HEK293T (cell line): ENCODE measurements around the gene HNRNPH2.
A peak's percentile ranks its signal among the peaks of the same experiment; 100 is the strongest.

ENCODE experiments used
- CTCF ChIA-PET: fragments of 350-600 bp; formaldehyde crosslinking; extraction: SDS; loops from one replicate; lab custom pipeline; 2021; ENCODE audit warnings: antibody characterized with exemption, inconsistent platforms; lab: Yijun Ruan, JAX
- POLR2A ChIA-PET: fragments of 350-600 bp; formaldehyde crosslinking; extraction: SDS; loops from one replicate; lab custom pipeline; 2020; ENCODE audit warnings: antibody characterized with exemption, inconsistent platforms; lab: Yijun Ruan, JAX
- DNase-seq: peaks from one replicate; pipeline ENCODE4 v3.0.0; 2012; ENCODE audit warnings: mixed read lengths; ENCODE audit errors: extremely low spot score
- ARNT ChIP-seq: fragments of 450-650 bp; IDR thresholded peaks from 2 replicates; pipeline ENCODE4 v1.6.1; 2017; ENCODE audit warnings: mild to moderate bottlenecking
- BHLHE40 ChIP-seq: fragments of 450-650 bp; IDR thresholded peaks from 2 replicates; pipeline ENCODE4 v1.6.1; 2016; ENCODE audit warnings: mild to moderate bottlenecking, moderate library complexity, borderline replicate concordance
- CTBP1 ChIP-seq: fragments of 450-650 bp; IDR thresholded peaks from 2 replicates; pipeline ENCODE4 v1.6.1; 2016; ENCODE audit warnings: borderline replicate concordance
- ELF4 ChIP-seq: fragments of 450-650 bp; IDR thresholded peaks from 2 replicates; pipeline ENCODE4 v1.6.1; 2017; ENCODE audit warnings: antibody characterized with exemption
- FOXA1 ChIP-seq: fragments of 450-650 bp; IDR thresholded peaks from 2 replicates; pipeline ENCODE4 v1.6.1; 2016; ENCODE audit warnings: mild to moderate bottlenecking
- FOXK2 ChIP-seq: fragments of 450-650 bp; IDR thresholded peaks from 2 replicates; pipeline ENCODE4 v1.6.1; 2016; ENCODE audit warnings: mild to moderate bottlenecking
- FOXM1 ChIP-seq: fragments of 450-650 bp; IDR thresholded peaks from 2 replicates; pipeline ENCODE4 v1.6.1; 2017; ENCODE audit warnings: mild to moderate bottlenecking, borderline replicate concordance
- HDGF ChIP-seq: fragments of 450-650 bp; IDR thresholded peaks from 2 replicates; pipeline ENCODE4 v1.6.1; 2017; ENCODE audit warnings: antibody characterized with exemption, borderline replicate concordance
- L3MBTL2 ChIP-seq: fragments of 450-650 bp; conservative IDR thresholded peaks from 2 replicates; pipeline ENCODE4 v1.6.1; 2016; ENCODE audit warnings: mild to moderate bottlenecking
- LEF1 ChIP-seq: fragments of 450-650 bp; IDR thresholded peaks from 2 replicates; pipeline ENCODE4 v1.6.1; 2017; ENCODE audit warnings: mild to moderate bottlenecking, borderline replicate concordance
- NFRKB ChIP-seq: fragments of 450-650 bp; IDR thresholded peaks from 2 replicates; pipeline ENCODE4 v1.6.1; 2016; ENCODE audit warnings: mild to moderate bottlenecking, moderate library complexity
- PKNOX1 ChIP-seq: fragments of 450-650 bp; IDR thresholded peaks from 2 replicates; pipeline ENCODE4 v1.6.1; 2016
- SP1 ChIP-seq: fragments of 450-650 bp; IDR thresholded peaks from 2 replicates; pipeline ENCODE4 v1.6.1; 2017
- SUZ12 ChIP-seq: fragments of 450-650 bp; IDR thresholded peaks from 2 replicates; pipeline ENCODE4 v1.6.1; 2016; ENCODE audit warnings: mild to moderate bottlenecking
- TARDBP ChIP-seq: fragments of 450-650 bp; IDR thresholded peaks from 2 replicates; pipeline ENCODE4 v1.6.1; 2016
- ZNF384 ChIP-seq: fragments of 450-650 bp; IDR thresholded peaks from 2 replicates; pipeline ENCODE4 v1.6.1; 2016

The HNRNPH2 gene

GRCh38 chrX:101452056-101452455 lies 44.0 kb downstream of the HNRNPH2 start:
- TF ChIP-seq FOXK2 (no peak), L3MBTL2 (no peak), FOXM1 (no peak), ARNT (no peak), ZNF384 (no peak), HDGF (no peak), CTBP1 (no peak), BHLHE40 (no peak), LEF1 (no peak), NFRKB (no peak), SP1 (no peak), FOXA1 (no peak)
- CTCF ChIA-PET = no interaction called here
- no peak for DNase-seq
- POLR2A ChIA-PET = no interaction called here

GRCh38 chrX:101460669-101461068 lies 52.6 kb downstream of the HNRNPH2 start:
- ChIA-PET CTCF (no interaction called here), POLR2A (no interaction called here)
- TF ChIP-seq L3MBTL2 = no peak
- TF ChIP-seq SP1 = no peak
- TF ChIP-seq CTBP1 = no peak
- TF ChIP-seq NFRKB = no peak
- TF ChIP-seq TARDBP = no peak
- no peak for TF ChIP-seq HDGF
- TF ChIP-seq ARNT = no peak
- TF ChIP-seq ELF4 = no peak
- TF ChIP-seq FOXM1 = no peak
- no peak for TF ChIP-seq FOXA1
- no peak for DNase-seq

GRCh38 chrX:101462892-101463291 lies 54.9 kb downstream of the HNRNPH2 start:
- TF ChIP-seq SP1 (no peak), ELF4 (no peak), FOXA1 (no peak), PKNOX1 (no peak), L3MBTL2 (no peak), ARNT (no peak), HDGF (no peak), CTBP1 (no peak), NFRKB (no peak), FOXM1 (no peak), BHLHE40 (no peak), TARDBP (no peak), LEF1 (no peak), FOXK2 (no peak), SUZ12 (no peak)
- POLR2A ChIA-PET = no interaction called here
- CTCF ChIA-PET = no interaction called here
- DNase-seq = peak; percentile 60
